Hematopoietic multipotent progenitor cell treated with erythropoietin and hydrocortisone succinate and interleukin-3 and kit ligand, for 17 days (in vitro differentiated cells): Measurements from ENCODE around the gene TMEM272.

Source experiments
- DNase-seq: peaks from one replicate; pipeline ENCODE4 v3.0.0-alpha.2; 2015; ENCODE audit warnings: low spot score

Gene TMEM272

GRCh38 chr13:51849145-51850101 lies 4.4 kb upstream of the TMEM272 start:
- DNase-seq = peak; percentile 11

- DNase-seq = no peak
Measured at GRCh38 chr13:51848674-51849073, 3.7 kb upstream of the TMEM272 start.

DNA sequence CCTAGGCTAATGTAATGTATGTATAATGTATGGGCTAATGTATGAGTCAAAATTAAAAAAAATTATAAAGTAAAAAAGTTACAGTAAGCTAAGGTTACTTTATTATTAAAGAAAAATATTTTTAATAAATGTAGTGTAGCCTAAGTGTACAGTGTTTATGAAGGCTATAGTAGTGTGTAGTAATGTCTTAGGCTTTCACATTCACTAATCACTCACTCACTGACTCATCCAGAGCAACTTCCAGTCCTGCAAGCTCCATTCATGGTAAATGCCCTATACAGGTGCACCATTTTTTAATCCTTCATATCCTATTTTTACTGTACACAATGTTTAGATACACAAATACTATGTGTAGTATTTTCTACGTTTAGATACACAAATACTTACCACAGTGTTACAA lies 1.8 kb upstream of the TMEM272 start:
- DNase-seq = no peak

GRCh38 chr13:51845574-51846318 lies 769 bp upstream of the TMEM272 start:
- no peak for DNase-seq

GRCh38 chr13:51843529-51843928 lies 1.4 kb downstream of the TMEM272 start:
- DNase-seq = no peak

GRCh38 chr13:51841732-51842131 lies 3.2 kb downstream of the TMEM272 start:
- DNase-seq = no peak

- no peak for DNase-seq
Measured at GRCh38 chr13:51840917-51841316, 4.1 kb downstream of the TMEM272 start.

DNA sequence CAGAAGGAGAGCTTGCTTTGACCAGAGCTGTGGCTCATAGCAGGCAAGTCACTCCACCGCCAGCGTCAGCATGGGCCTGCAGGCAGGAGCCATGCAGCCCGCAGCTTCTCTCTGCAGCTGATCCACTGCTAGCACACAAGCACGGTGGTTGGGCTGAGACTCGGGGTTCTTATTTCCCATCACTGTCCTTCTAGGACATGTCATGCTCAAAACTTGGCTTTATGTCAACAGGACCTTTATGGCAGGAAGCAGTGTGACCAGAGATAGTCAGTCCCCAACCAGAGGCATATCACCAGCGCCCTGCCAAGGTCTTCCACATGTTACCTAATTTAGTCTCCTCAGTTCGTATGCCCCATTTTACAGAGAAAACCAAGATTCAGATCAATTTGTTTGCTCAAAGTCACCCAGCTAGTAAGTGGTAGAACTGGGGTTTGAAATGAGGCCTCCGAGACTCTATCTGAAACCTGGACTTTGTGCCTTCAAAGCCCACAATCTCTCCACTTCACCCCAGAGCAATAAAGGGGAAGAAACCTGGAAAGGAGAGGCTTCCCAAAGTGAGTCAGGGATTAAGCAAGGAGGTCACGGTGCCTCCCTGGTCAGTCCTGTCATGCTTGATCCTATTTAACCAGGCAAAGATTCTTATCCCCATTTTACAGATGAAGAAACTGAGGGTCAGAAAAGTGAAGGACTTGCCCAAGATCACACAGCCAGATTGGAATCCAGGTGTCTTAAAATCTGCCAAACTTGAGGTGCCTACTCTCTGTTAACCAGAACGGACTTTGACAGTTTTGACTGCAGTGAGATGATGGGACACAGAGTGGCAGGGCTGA lies 5.1 kb downstream of the TMEM272 start:
- no peak for DNase-seq

DNA sequence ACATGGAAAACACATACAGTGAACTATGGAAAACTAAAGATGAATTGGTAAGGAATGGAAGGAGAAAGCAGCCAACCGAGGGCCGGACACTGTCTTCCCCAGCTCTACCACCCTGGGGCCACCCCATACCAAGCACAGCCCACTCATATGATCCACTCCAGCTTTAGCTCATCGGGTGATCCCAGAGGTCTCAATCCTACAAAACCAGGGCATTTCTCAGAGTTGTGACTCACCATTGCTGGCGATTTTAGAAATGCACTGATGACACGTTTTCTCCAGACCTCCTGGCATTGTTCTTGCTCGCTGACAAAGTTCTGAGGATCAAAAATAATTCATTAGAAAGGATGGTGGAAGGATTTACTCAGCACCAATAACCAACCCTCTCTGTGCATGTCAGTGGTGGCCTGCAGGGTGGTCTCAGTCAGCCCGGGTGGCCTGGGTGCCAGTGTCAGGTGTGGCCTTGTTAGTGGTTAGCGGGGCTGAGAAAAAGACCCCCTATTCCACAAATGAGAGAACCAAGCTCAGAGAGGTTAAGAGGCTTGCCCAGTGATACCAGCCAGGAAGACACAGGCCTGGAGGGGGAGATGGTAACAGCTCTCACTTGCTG lies 6.6 kb downstream of the TMEM272 start:
- DNase-seq = no peak

DNA sequence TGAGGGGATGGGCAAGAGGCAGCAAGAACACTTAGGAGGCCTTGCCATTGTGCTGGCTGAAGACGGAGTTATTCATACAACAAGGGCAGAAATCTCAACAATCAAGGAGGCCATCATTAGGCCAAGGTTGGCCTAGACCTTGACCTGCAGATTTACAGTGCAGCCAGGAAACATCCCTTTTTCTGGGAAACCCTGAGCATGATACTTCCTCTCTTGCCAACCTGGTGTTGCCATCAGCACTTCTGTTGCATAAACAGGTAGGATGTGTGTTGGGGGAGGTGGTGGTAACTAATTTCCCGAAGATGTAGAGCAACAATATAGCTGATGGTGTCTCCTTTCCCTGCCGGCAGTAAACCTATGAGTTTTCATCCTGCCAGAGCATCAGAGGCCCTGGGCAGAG lies 8.0 kb downstream of the TMEM272 start:
- no peak for DNase-seq

- no peak for DNase-seq
Measured at GRCh38 chr13:51834581-51835171, 10.3 kb downstream of the TMEM272 start.

- DNase-seq = no peak
Measured at GRCh38 chr13:51833980-51834379, 11.0 kb downstream of the TMEM272 start.

DNA sequence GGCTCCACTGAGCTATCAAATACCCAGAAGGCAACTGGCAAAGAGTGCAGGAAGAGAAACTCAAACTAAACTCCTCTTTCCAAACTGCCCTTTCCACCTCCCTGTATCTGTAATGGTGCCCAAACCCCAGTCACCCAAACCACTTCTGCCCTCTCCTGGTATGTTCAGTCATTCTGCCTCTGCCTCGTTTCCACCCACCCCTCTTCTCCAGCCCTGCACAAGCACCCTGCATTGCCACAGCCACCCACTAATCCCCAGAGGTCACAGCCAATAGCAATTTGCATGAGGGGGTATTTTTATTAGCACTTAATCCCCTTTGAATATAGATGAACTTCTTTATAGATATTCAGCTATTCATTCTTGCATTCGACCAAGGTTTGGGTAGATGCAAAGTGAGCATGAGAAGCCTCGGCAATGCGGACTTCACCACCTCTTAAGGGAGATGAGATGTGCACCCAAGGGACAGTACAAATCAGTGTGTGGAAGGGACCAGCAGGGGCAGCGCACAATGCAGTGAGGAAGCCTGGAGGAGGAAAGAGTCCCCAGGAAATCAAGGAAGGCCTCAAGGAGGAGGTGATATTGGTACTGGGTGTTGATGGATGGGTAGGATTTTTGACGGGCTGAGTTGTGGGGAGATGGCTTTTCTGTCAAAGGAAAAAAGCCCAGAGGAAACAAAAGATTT lies 12.4 kb downstream of the TMEM272 start:
- DNase-seq = peak; percentile 12

DNA sequence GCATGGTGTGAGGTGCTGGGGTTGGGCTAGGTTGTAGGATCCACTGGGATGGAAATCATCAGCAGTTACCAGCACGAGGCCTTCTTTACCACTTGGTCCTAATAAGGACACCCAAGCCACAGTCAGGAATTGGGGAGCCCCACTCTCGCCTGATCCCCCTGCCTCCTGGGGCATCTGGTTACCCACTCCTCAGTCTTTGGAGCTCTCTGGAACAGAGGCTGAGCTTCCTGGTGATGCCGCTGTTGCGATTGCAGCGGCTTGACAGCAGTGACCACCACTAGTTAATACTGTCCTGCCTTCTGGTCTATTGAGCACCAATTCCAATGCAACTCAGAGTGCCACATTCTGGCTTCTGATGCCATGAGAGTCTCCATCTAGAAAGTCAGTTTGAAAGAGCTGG lies 13.5 kb downstream of the TMEM272 start:
- no peak for DNase-seq

GRCh38 chr13:51829568-51829899 lies 15.4 kb downstream of the TMEM272 start:
- no peak for DNase-seq

- DNase-seq = no peak
Measured at GRCh38 chr13:51828730-51829567, 16.0 kb downstream of the TMEM272 start.

- DNase-seq = no peak
Measured at GRCh38 chr13:51827254-51827653, 17.7 kb downstream of the TMEM272 start.

DNA sequence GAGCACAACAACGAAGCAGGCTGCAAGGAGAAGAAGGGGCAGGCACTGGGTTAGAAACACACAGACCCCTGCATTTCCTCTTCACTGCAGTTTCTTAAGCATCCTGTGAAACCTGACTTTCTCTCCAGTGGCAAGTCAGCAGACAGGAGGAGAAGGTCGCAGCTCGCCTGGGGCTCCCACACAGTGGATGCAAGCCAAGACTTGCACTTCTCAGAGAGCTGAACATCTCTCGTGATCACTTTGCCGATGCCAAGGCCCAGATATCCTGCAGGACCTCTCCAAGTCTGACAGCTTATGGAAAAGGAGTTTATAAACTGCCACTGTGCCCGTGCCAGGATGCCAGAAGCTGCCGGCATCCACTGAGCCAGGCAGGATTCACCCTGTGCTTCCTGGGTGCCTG lies 18.4 kb downstream of the TMEM272 start:
- no peak for DNase-seq

- no peak for DNase-seq
Measured at GRCh38 chr13:51825681-51826254, 19.2 kb downstream of the TMEM272 start.

GRCh38 chr13:51825165-51825592 lies 19.8 kb downstream of the TMEM272 start:
- no peak for DNase-seq
